HG02943 (cell line): ENCODE results near the gene CDH13.

Source experiments
- ATAC-seq: cut with Tn5 transposase; IDR thresholded peaks from one replicate; pipeline ENCODE4 v1.9.1; 2021; ENCODE audit warnings: mild to moderate bottlenecking, low read depth, moderate library complexity; ENCODE audit not compliant: unreplicated experiment

Gene CDH13

GRCh38 chr16:82769845-82770244 lies 143.1 kb downstream of the CDH13 start:
- no peak for ATAC-seq

- ATAC-seq, result no peak
Observed at GRCh38 chr16:82772215-82772614, 145.4 kb downstream of the CDH13 start.

GRCh38 chr16:82773018-82773417 lies 146.2 kb downstream of the CDH13 start:
- ATAC-seq, result no peak

GRCh38 chr16:82776470-82777146 lies 149.8 kb downstream of the CDH13 start:
- ATAC-seq, result no peak

GRCh38 chr16:82782715-82783251 lies 156.0 kb downstream of the CDH13 start:
- no peak for ATAC-seq

GRCh38 chr16:82783933-82784572 lies 157.3 kb downstream of the CDH13 start:
- no peak for ATAC-seq

GRCh38 chr16:82784573-82784968 lies 157.8 kb downstream of the CDH13 start:
- no peak for ATAC-seq

GRCh38 chr16:82788225-82788624 lies 161.5 kb downstream of the CDH13 start:
- no peak for ATAC-seq

GRCh38 chr16:82788919-82789318 lies 162.2 kb downstream of the CDH13 start:
- ATAC-seq, result no peak

- no peak for ATAC-seq
Observed at GRCh38 chr16:82792693-82793092, 165.9 kb downstream of the CDH13 start.

GRCh38 chr16:82793528-82794245 lies 166.9 kb downstream of the CDH13 start:
- ATAC-seq, result no peak

GRCh38 chr16:82796047-82796446 lies 169.3 kb downstream of the CDH13 start:
- ATAC-seq, result no peak

- no peak for ATAC-seq
Observed at GRCh38 chr16:82801361-82801760, 174.6 kb downstream of the CDH13 start.

- ATAC-seq, result no peak
Observed at GRCh38 chr16:82805866-82806265, 179.1 kb downstream of the CDH13 start.

GRCh38 chr16:82807311-82807710 lies 180.5 kb downstream of the CDH13 start:
- no peak for ATAC-seq

- no peak for ATAC-seq
Observed at GRCh38 chr16:82808036-82808435, 181.3 kb downstream of the CDH13 start.

GRCh38 chr16:82810077-82810476 lies 183.3 kb downstream of the CDH13 start:
- ATAC-seq, result no peak

GRCh38 chr16:82814059-82814458 lies 187.3 kb downstream of the CDH13 start:
- ATAC-seq, result no peak

GRCh38 chr16:82819286-82819685 lies 192.5 kb downstream of the CDH13 start:
- ATAC-seq, result no peak

GRCh38 chr16:82820855-82821254 lies 194.1 kb downstream of the CDH13 start:
- ATAC-seq, result no peak

GRCh38 chr16:82824408-82824807 lies 197.6 kb downstream of the CDH13 start:
- ATAC-seq, result no peak
